ENCODE data around the gene PLEKHH1.

DNA sequence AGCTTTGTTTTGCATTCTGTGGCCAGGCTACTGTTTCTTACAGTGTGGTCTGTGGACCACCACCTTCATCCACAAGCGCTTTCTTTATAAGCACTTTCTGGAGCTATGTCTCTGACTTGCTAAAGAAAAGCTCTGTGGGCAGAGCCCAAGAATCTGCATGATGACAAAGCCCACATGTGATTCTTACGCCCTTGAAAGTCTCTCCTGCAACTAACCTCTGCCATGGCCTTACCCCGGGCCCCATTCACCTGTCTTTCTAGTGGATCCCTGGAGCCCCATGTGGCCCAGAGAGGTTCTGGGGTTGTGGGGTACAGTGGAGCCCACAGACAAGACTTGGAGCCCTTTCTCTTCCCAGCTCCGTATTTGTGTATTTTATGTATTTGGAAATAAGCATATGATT lies 16.6 kb downstream of the PLEKHH1 start:
- TF ChIP-seq GABPA (IDR thresholded peaks at IDR 0.05; ENCODE audit: low read depth), result no peak
- TF ChIP-seq, protein P1, sequence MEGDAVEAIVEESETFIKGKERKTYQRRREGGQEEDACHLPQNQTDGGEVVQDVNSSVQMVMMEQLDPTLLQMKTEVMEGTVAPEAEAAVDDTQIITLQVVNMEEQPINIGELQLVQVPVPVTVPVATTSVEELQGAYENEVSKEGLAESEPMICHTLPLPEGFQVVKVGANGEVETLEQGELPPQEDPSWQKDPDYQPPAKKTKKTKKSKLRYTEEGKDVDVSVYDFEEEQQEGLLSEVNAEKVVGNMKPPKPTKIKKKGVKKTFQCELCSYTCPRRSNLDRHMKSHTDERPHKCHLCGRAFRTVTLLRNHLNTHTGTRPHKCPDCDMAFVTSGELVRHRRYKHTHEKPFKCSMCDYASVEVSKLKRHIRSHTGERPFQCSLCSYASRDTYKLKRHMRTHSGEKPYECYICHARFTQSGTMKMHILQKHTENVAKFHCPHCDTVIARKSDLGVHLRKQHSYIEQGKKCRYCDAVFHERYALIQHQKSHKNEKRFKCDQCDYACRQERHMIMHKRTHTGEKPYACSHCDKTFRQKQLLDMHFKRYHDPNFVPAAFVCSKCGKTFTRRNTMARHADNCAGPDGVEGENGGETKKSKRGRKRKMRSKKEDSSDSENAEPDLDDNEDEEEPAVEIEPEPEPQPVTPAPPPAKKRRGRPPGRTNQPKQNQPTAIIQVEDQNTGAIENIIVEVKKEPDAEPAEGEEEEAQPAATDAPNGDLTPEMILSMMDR (IDR thresholded peaks at IDR 0.05; ENCODE audit: insufficient read depth, low read length), result no peak
- TF ChIP-seq POLR2AphosphoS5 (IDR thresholded peaks at IDR 0.05; ENCODE audit: low read depth), result no peak
- no peak for TF ChIP-seq REST (IDR thresholded peaks at IDR 0.05; ENCODE audit: insufficient replicate concordance, low read depth)

All from HL-60 (cell line).